Caco-2 (cell line): Measurements from ENCODE around the gene ZNF554. TPM values are rescaled to one million over a fixed set of nuclear protein-coding genes. Genes with fewer than 3 reads are reported as not detected.

Experiments
- BruUV-seq: library from RNA; stranded (reverse); fragments of 400-500 nt; replicated peaks from 2 replicates; lab custom pipeline; 2021; lab: Mats Ljungman, UMichigan
- CTCF ChIA-PET: fragments of 300-600 bp; sonication (Branson Sonifier 250); formaldehyde crosslinking; loops from one replicate; lab custom pipeline; 2022; ENCODE audit warnings: antibody characterized with exemption; lab: Charles Lee
- POLR2A ChIA-PET: fragments of 300-600 bp; sonication (Branson Sonifier 250); formaldehyde crosslinking; loops from one replicate; lab custom pipeline; 2022; ENCODE audit warnings: antibody characterized with exemption; lab: Charles Lee
- DNase-seq, 2 experiments: peaks; one replicate each; pipeline versions ENCODE4 v3.0.0 to v3.0.0-alpha.2; 2020 to 2022
- H3K27me3 ChIP-seq: replicated peaks from 2 replicates; pipeline ENCODE4 v1.6.0; 2011; ENCODE audit warnings: low read length; ENCODE audit not compliant: control insufficient read depth, insufficient read depth
- H3K36me3 ChIP-seq: 2 replicates; pipeline ENCODE4 v1.5.1; 2011; ENCODE audit warnings: low read length; ENCODE audit not compliant: control insufficient read depth, insufficient read depth
- H3K4me1 ChIP-seq: fragments of 250-450 bp; sonication (Bioruptor Pico); 2 replicates; pipeline ENCODE4 v1.5.1; 2020; ENCODE audit warnings: mild to moderate bottlenecking
- H3K4me3 ChIP-seq: 2 replicates; pipeline ENCODE4 v1.5.1; 2011; ENCODE audit warnings: low read depth, mild to moderate bottlenecking, control low read depth, low read length
- H3K9me3 ChIP-seq: fragments of 250-450 bp; sonication (Bioruptor Pico); 2 replicates; pipeline ENCODE4 v1.5.1; 2020; ENCODE audit warnings: mild to moderate bottlenecking, moderate library complexity
- H3K27ac Mint-ChIP-seq: one replicate; pipeline ENCODE4 v1.8.0; 2022; ENCODE audit warnings: mixed read lengths; ENCODE audit not compliant: unreplicated experiment
- H3K27me3 Mint-ChIP-seq: one replicate; pipeline ENCODE4 v1.8.0; 2022; ENCODE audit warnings: mixed read lengths; ENCODE audit not compliant: insufficient read depth, unreplicated experiment
- H3K36me3 Mint-ChIP-seq: one replicate; pipeline ENCODE4 v1.8.0; 2022; ENCODE audit warnings: mild to moderate bottlenecking, mixed read lengths; ENCODE audit not compliant: insufficient read depth, unreplicated experiment
- H3K4me1 Mint-ChIP-seq: one replicate; pipeline ENCODE4 v1.8.0; 2022; ENCODE audit warnings: low read depth, mixed read lengths; ENCODE audit not compliant: unreplicated experiment
- H3K4me3 Mint-ChIP-seq: one replicate; pipeline ENCODE4 v1.8.0; 2022; ENCODE audit warnings: mild to moderate bottlenecking, moderate library complexity, mixed read lengths; ENCODE audit not compliant: unreplicated experiment
- H3K9me3 Mint-ChIP-seq: one replicate; pipeline ENCODE4 v1.8.0; 2022; ENCODE audit warnings: mixed read lengths; ENCODE audit not compliant: unreplicated experiment
- intact Hi-C: fragments of 100-400 bp; cut with micrococcal nuclease; formaldehyde crosslinking; loops from one replicate; pipeline ENCODE4 v1.10.0; 2022; ENCODE audit not compliant: unreplicated experiment
- total RNA-seq: library from RNA; stranded (reverse); gene quantifications from 2 replicates; pipeline ENCODE4 v1.2.3, GENCODE V29; 2022
- TF ChIP-seq, protein P1 (sequence below), 2 experiments: fragments of 200-600 bp in 1 of 2; IDR thresholded peaks; 1 replicate in 1 of 2; 2 replicates in 1 of 2; pipeline versions ENCODE4 v1.5.1 to v1.8.0; 2011 to 2022; ENCODE audit warnings: antibody characterized with exemption in 1 of 2, control low read depth in 1 of 2, inconsistent platforms in 1 of 2, low read depth in 1 of 2, low read length in 1 of 2, mild to moderate bottlenecking in 1 of 2, moderate library complexity in 1 of 2; ENCODE audit not compliant: insufficient read depth in 1 of 2, severe bottlenecking in 1 of 2, unreplicated experiment in 1 of 2

ZNF554 gene
- total RNA-seq, 1 experiment from 2014 or later, result 3.7 TPM

DNA sequence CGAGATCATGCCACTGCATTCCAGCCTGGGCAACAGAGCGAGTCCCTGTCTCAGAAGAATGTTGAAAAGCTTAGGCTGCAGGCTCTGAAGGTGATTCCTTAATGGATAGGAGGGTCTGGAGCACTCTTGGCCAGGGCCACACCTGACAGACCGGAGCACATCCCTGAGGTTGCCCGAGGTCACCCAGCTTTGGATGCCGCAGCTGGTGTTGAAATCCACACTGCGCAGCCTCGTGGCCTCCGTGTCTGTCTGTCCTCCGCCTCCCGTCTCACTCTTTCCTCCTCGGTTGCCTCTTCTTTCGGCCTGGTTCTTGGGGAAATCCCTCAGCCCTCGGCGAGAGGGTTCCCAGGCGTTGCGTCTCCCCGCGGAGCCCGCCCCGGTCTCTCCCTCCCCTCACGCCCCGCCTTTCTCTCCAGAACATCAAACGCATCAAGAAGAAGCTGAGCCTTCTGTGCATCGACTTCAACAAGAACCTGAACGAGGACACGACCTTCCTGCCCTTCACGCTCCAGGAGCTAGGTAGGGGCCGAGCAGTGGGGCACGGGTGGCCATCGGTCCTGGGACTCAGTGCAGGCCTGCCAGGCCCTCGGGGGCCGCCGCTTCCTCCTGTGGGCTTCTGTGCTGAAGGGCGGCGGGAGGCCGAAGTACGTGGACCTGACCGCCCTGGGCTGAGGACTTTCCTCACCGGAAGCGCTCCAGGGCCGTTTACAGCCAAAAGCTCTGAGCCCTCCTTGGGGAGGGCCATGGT, 20.2 kb upstream of the ZNF554 start:
- no TSS peak for BruUV-seq
- H3K4me1 Mint-ChIP-seq, result no peaks in the 10 kb centered on the region
- no peak for DNase-seq
- H3K4me1 ChIP-seq, result no peaks in the 10 kb centered on the region
- no peaks in the 10 kb centered on the region for H3K27me3 Mint-ChIP-seq
- intact Hi-C loops, result no loop called here
- no peak overlapping the region for H3K4me3 Mint-ChIP-seq
- H3K9me3 Mint-ChIP-seq, result no peaks in the 10 kb centered on the region
- no peaks in the 10 kb centered on the region for H3K27me3 ChIP-seq
- H3K4me3 ChIP-seq, result no peak overlapping the region
- no peak overlapping the region for H3K27ac Mint-ChIP-seq
- H3K36me3 Mint-ChIP-seq, result peaks cover 64% of the 10 kb centered on the region
- H3K36me3 ChIP-seq, result peaks cover 6% of the 10 kb centered on the region
- ChIA-PET POLR2A (interaction anchor here (0.6 kb wide), 1 partner anchor 16 kb away, joined by 7 read pairs; no protein-coding TSS in a partner anchor), CTCF (interaction anchor here (0.5 kb wide), 1 partner anchor 160 kb away, joined by 5 read pairs; no protein-coding TSS in a partner anchor)
- TF ChIP-seq, protein P1, sequence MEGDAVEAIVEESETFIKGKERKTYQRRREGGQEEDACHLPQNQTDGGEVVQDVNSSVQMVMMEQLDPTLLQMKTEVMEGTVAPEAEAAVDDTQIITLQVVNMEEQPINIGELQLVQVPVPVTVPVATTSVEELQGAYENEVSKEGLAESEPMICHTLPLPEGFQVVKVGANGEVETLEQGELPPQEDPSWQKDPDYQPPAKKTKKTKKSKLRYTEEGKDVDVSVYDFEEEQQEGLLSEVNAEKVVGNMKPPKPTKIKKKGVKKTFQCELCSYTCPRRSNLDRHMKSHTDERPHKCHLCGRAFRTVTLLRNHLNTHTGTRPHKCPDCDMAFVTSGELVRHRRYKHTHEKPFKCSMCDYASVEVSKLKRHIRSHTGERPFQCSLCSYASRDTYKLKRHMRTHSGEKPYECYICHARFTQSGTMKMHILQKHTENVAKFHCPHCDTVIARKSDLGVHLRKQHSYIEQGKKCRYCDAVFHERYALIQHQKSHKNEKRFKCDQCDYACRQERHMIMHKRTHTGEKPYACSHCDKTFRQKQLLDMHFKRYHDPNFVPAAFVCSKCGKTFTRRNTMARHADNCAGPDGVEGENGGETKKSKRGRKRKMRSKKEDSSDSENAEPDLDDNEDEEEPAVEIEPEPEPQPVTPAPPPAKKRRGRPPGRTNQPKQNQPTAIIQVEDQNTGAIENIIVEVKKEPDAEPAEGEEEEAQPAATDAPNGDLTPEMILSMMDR (IDR thresholded peaks at IDR 0.05; ENCODE audit: insufficient read depth in 1 of 2, low read depth in 1 of 2, low read length in 1 of 2, severe bottlenecking in 1 of 2, unreplicated experiment in 1 of 2), result no peak
- H3K9me3 ChIP-seq, result no peaks in the 10 kb centered on the region

DNA sequence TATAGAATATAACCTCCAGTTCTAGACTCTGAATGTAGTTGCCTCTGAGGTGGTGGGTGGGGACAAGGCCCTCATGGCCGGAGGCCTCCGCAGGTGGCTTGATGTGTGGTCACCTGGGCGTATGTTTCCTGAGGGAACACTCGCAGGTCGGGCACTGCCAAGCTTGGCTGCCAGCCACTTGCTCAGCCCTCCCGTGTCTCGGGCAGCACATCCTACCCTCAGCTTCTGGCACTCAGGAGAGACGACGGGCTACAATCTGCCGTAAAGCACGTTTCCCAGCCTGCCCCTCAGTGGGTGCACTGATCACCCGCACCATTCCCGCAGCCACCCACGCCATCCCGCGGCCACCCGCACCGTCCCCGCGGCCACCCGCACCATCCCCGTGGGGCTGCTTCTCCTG, 19.2 kb upstream of the ZNF554 start:
- TF ChIP-seq, protein P1 (IDR thresholded peaks at IDR 0.05; ENCODE audit: insufficient read depth in 1 of 2, low read depth in 1 of 2, low read length in 1 of 2, severe bottlenecking in 1 of 2, unreplicated experiment in 1 of 2), result no peak
- H3K4me3 Mint-ChIP-seq, result no peak overlapping the region
- no peaks in the 10 kb centered on the region for H3K27me3 ChIP-seq
- intact Hi-C loops, result no loop called here
- BruUV-seq, result no TSS peak
- H3K4me1 ChIP-seq, result no peaks in the 10 kb centered on the region
- CTCF ChIA-PET, result no interaction called here
- H3K9me3 Mint-ChIP-seq, result no peaks in the 10 kb centered on the region
- POLR2A ChIA-PET, result no interaction called here
- no peaks in the 10 kb centered on the region for H3K4me1 Mint-ChIP-seq
- DNase-seq, result no peak
- H3K27ac Mint-ChIP-seq, result no peak overlapping the region
- peaks cover 60% of the 10 kb centered on the region for H3K36me3 Mint-ChIP-seq
- no peaks in the 10 kb centered on the region for H3K9me3 ChIP-seq
- H3K36me3 ChIP-seq, result peaks cover 6% of the 10 kb centered on the region
- H3K4me3 ChIP-seq, result no peak overlapping the region
- H3K27me3 Mint-ChIP-seq, result no peaks in the 10 kb centered on the region

DNA sequence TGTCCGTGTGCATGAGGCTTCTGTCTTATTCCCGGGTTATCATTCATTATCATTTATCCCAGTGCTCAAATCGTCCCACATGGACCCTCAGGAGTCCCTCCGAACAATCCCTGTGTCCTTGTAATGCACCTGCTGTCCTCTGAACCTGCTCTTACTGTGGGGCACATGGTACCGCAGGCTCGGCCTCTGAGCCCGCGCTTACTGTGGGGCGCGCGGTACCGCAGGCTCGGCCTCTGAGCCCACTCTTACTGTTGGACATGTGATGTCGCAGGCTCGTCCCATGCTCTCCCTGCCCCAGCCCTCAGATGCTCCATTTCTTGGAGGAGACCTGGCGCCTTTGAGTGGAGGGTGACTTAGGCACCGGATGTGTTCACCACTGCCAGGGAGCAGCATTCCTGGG, 16.8 kb upstream of the ZNF554 start:
- Mint-ChIP-seq H3K9me3 (no peaks in the 10 kb centered on the region), H3K27me3 (no peaks in the 10 kb centered on the region), H3K4me1 (no peaks in the 10 kb centered on the region), H3K27ac (no peak overlapping the region), H3K36me3 (peaks cover 45% of the 10 kb centered on the region), H3K4me3 (no peak overlapping the region)
- Histone ChIP-seq H3K9me3 (no peaks in the 10 kb centered on the region), H3K27me3 (no peaks in the 10 kb centered on the region), H3K4me1 (no peaks in the 10 kb centered on the region), H3K36me3 (peaks cover 4% of the 10 kb centered on the region), H3K4me3 (no peak overlapping the region)
- TF ChIP-seq, protein P1 (IDR thresholded peaks at IDR 0.05; ENCODE audit: insufficient read depth in 1 of 2, low read depth in 1 of 2, low read length in 1 of 2, severe bottlenecking in 1 of 2, unreplicated experiment in 1 of 2), result no peak
- ChIA-PET POLR2A (no interaction called here), CTCF (no interaction called here)
- intact Hi-C loops, result no loop called here
- no peak for DNase-seq
- BruUV-seq, result no TSS peak
